GM13976 (cell line): ENCODE measurements around the gene FNDC3B.

Experiments used
- DNase-seq: peaks from one replicate; pipeline ENCODE4 v3.0.0; 2012; ENCODE audit warnings: low spot score
- CTCF ChIP-seq: IDR thresholded peaks from 2 replicates; pipeline ENCODE4 v1.5.1; 2012; ENCODE audit warnings: borderline replicate concordance, mild to moderate bottlenecking; ENCODE audit not compliant: insufficient read depth; ENCODE audit errors: extremely low read depth, missing control alignments, control extremely low read depth
- in situ Hi-C: fragments of 300-500 bp; cut with MboI; formaldehyde crosslinking; loops from one replicate; pipeline ENCODE4 v1.12.0; 2022; ENCODE audit warnings: low sequenced_read_pairs, mixed read lengths, inconsistent platforms; ENCODE audit not compliant: unreplicated experiment

The FNDC3B gene

DNA sequence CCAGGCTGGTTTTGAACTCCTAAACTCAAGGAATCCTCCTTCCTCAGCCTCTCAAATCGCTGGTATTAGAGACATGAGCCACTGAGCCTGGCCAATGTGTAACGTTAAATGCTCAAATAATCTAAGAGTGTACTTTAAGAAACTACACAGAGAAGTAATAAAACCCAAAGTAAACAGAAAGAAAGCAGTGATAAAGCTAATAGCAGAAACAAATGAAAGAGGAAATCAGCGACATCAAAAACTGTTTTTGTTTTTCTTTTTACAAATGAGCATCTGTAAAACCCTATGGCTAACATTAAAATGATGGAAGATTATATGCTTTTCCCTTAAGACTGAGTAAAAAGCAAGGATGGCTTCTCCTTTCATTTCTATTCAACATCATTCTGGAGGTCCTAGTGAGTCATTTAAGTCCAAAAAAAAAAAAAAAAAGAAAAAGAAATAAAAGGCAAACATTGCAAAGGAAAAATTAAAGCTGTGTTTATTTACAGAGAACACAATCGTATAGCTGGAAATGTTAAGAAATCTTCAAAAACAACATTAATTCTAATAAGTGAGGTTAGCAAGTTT is 36.8 kb upstream of the FNDC3B start:
- no peak for DNase-seq
- in situ Hi-C loops, result no loop called here
- no peak for TF ChIP-seq CTCF

DNA sequence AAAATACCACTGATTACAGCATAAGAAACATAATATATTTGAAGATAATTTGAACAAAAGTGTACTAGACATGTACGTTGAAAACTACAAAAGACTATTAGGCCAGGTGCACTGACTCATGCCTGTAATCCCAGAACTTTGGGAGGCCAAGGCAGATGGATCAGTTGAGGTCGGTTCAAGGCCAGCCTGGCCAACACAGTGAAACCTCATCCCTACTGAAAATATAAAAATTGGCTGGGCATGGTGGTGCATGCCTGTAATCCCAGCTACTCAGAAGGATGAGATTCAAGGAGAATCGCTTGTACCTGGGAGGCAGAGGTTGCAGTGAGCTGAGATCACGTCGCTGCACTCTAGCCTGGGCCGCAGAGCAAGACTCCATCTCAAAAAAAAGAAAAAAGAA is 36.2 kb upstream of the FNDC3B start:
- no peak for TF ChIP-seq CTCF
- DNase-seq, result no peak
- in situ Hi-C loops, result no loop called here

GRCh38 chr3:172007065-172007370 is 32.4 kb upstream of the FNDC3B start:
- in situ Hi-C loops, result no loop called here
- DNase-seq, result no peak
- TF ChIP-seq CTCF, result no peak

DNA sequence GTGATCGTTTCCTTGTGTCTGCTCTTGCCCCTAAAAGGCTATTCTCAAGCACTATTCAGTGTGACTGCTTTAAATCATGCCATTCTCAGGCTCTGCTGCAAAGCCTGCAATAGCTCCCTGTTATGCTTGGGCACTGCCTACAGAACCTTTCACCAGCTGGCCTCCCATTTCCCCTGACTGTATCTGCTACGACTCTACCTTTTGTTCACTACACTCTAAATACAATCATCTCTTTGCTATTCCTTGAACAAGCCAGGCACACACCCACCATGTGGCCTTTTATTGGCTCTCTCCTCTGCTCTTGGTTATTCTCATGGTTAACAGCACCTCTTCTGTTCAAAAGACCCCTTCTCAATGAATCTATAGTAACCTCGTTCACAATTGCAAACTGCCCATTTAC is 29.6 kb upstream of the FNDC3B start:
- in situ Hi-C loops, result no loop called here
- no peak for DNase-seq
- TF ChIP-seq CTCF, result no peak

GRCh38 chr3:172012775-172013174 is 26.6 kb upstream of the FNDC3B start:
- in situ Hi-C loops, result no loop called here
- no peak for DNase-seq
- TF ChIP-seq CTCF, result no peak

DNA sequence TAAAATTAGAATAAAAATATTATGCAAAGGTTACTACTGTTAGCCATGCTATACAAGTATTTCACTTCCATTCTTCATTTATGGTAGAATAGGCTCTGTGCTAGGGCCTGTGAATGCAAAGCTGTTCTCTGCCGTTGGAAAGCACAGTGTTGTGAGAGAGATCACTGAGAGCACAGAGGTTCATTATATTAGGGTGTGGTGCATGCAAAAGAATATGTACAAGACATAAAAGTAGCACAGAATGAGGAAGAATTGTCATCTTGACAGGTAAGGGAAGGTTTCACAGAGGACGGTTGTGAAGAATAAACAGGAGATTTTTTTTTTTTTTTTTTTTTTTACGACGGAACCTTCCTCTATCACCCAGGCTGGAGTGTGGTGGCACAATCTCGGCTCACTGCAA is 25.2 kb upstream of the FNDC3B start:
- in situ Hi-C loops, result no loop called here

More for the DNA sequence above, 25.2 kb upstream of the FNDC3B start:
- TF ChIP-seq CTCF, result no peak
- DNase-seq, result no peak
